HCT116 (cell line): ENCODE measurements around the gene PRKCD. TPM values are rescaled to one million over a fixed set of nuclear protein-coding genes. Genes with fewer than 3 reads are reported as not detected.

ENCODE experiments used
- ATAC-seq: fragments of 200-7000 bp; cut with Tn5 transposase; 2 replicates; pipeline ENCODE4 v1.9.1; 2020; ENCODE audit warnings: mild to moderate bottlenecking, moderate library complexity
- BruUV-seq: library from RNA; stranded (reverse); fragments of 400-500 nt; replicated peaks from 2 replicates; lab custom pipeline; 2021; lab: Mats Ljungman, UMichigan
- CTCF ChIA-PET: fragments of 300-600 bp; sonication (Branson Sonifier 250); formaldehyde crosslinking; loops from one replicate; lab custom pipeline; 2021; ENCODE audit warnings: antibody characterized with exemption; lab: Charles Lee
- POLR2A ChIA-PET: fragments of 300-600, 350-600 bp; sonication (Branson Sonifier 250); formaldehyde crosslinking; loops from one replicate; lab custom pipeline; 2021; ENCODE audit warnings: antibody characterized with exemption; lab: Charles Lee
- RAD21 ChIA-PET, 2 experiments: fragments of 300-600 bp; sonication (Branson Sonifier 250); formaldehyde crosslinking; loops; one replicate each; lab custom pipeline; 2023; ENCODE audit warnings: low total read pairs in 2 of 2; ENCODE audit not compliant: uncharacterized antibody in 2 of 2, unreplicated experiment in 2 of 2, low non-redundant PET in 1 of 2; lab: Charles Lee
- DNase-seq: peaks from one replicate; pipeline ENCODE4 v3.0.0-alpha.2; 2010; ENCODE audit warnings: low read depth, low spot score
- H2AFZ ChIP-seq: fragments of 200-600 bp; shearing (Covaris generic), sonication (generic); 2 replicates; pipeline ENCODE4 v1.6.1; 2017; ENCODE audit warnings: low read depth, mixed run types, mixed read lengths, antibody characterized with exemption, low read length; ENCODE audit not compliant: poor library complexity, severe bottlenecking
- H3K27ac ChIP-seq: 2 replicates; pipeline ENCODE4 v1.5.1; 2012; ENCODE audit warnings: low read depth, low read length
- H3K27me3 ChIP-seq: fragments of 200-600 bp; sonication (generic); 2 replicates; pipeline ENCODE4 v1.6.1; 2016; ENCODE audit warnings: mixed run types, low read length, mixed read lengths; ENCODE audit not compliant: insufficient read depth
- H3K36me3 ChIP-seq, 2 experiments: fragments of 200-500 bp in 1 of 2; fragments of 200-600 bp in 1 of 2; sonication (Bioruptor generic) in 1 of 2; sonication (generic) in 1 of 2; 2 replicates each; pipeline versions ENCODE4 v1.5.1 to v1.6.1; 2014 to 2016; ENCODE audit warnings: low read length in 2 of 2, inconsistent platforms in 1 of 2, mixed read lengths in 1 of 2, mixed run types in 1 of 2; ENCODE audit not compliant: insufficient read depth in 2 of 2, control insufficient read depth in 1 of 2
- H3K4me1 ChIP-seq, 2 experiments: fragments of 200-600 bp in 1 of 2; sonication (generic) in 1 of 2; 2 replicates each; pipeline versions ENCODE4 v1.5.1 to v1.6.1; 2012 to 2017; ENCODE audit warnings: low read length in 2 of 2, inconsistent platforms in 1 of 2, mild to moderate bottlenecking in 1 of 2, mixed read lengths in 1 of 2, mixed run types in 1 of 2, moderate library complexity in 1 of 2; ENCODE audit not compliant: insufficient read depth in 2 of 2, control insufficient read depth in 1 of 2
- H3K4me2 ChIP-seq: fragments of 200-600 bp; sonication (generic); 2 replicates; pipeline ENCODE4 v1.6.1; 2017; ENCODE audit warnings: mixed run types, low read length, mixed read lengths
- H3K4me3 ChIP-seq, 2 experiments: fragments of 200-600 bp in 1 of 2; sonication (generic) in 1 of 2; replicated peaks in 1 of 2; 2 replicates each; pipeline ENCODE4 v1.5.1; 2011 to 2016; ENCODE audit warnings: low read length in 2 of 2, control low read depth in 1 of 2, low read depth in 1 of 2, mild to moderate bottlenecking in 1 of 2, mixed read lengths in 1 of 2, mixed run types in 1 of 2
- H3K79me2 ChIP-seq: fragments of 200-600 bp; sonication (generic); 2 replicates; pipeline ENCODE4 v1.6.1; 2017; ENCODE audit warnings: mild to moderate bottlenecking, mixed run types, low read length, moderate library complexity, mixed read lengths; ENCODE audit not compliant: insufficient read depth
- H3K9ac ChIP-seq: fragments of 200-600 bp; sonication (generic); 2 replicates; pipeline ENCODE4 v1.6.1; 2016; ENCODE audit warnings: low read length, mixed read lengths
- H3K9me2 ChIP-seq: fragments of 200-600 bp; sonication (generic), shearing (Covaris generic); 2 replicates; pipeline ENCODE4 v1.6.1; 2017; ENCODE audit warnings: mixed run types, mild to moderate bottlenecking, moderate library complexity; ENCODE audit not compliant: insufficient read depth
- H3K9me3 ChIP-seq, 2 experiments: fragments of 200-500 bp in 1 of 2; fragments of 200-600 bp in 1 of 2; sonication (Bioruptor generic) in 1 of 2; sonication (generic) in 1 of 2; 2 replicates each; pipeline ENCODE4 v1.6.1; 2014 to 2017; ENCODE audit warnings: low read length in 2 of 2, mixed read lengths in 2 of 2, inconsistent platforms in 1 of 2, low read depth in 1 of 2, mild to moderate bottlenecking in 1 of 2, mixed run types in 1 of 2, moderate library complexity in 1 of 2; ENCODE audit not compliant: control insufficient read depth in 1 of 2, insufficient read depth in 1 of 2
- H4K20me1 ChIP-seq: fragments of 200-600 bp; sonication (generic), shearing (Covaris generic); 2 replicates; pipeline ENCODE4 v1.6.1; 2017; ENCODE audit warnings: mixed run types, mild to moderate bottlenecking, moderate library complexity; ENCODE audit not compliant: insufficient read depth
- ATF3 ChIP-seq: IDR thresholded peaks from 2 replicates; pipeline ENCODE4 v1.6.1; 2012
- CBX3 ChIP-seq: IDR thresholded peaks from 2 replicates; pipeline ENCODE4 v1.6.1; 2012; ENCODE audit warnings: low read depth
- CEBPB ChIP-seq: IDR thresholded peaks from 2 replicates; pipeline ENCODE4 v1.6.1; 2012; ENCODE audit warnings: low read depth
- CTCF ChIP-seq, 3 experiments: fragments of 200-600 bp in 1 of 3; sonication (generic) in 1 of 3; IDR thresholded peaks in 2 of 3; conservative IDR thresholded peaks in 1 of 3; 2 replicates each; pipeline ENCODE4 v1.5.1; 2012 to 2017; ENCODE audit warnings: low read depth in 2 of 3, low read length in 2 of 3, antibody characterized with exemption in 1 of 3, borderline replicate concordance in 1 of 3, control low read depth in 1 of 3, mild to moderate bottlenecking in 1 of 3, mixed read lengths in 1 of 3, mixed run types in 1 of 3, moderate library complexity in 1 of 3; ENCODE audit not compliant: insufficient read depth in 1 of 3
- EGR1 ChIP-seq: IDR thresholded peaks from 2 replicates; pipeline ENCODE4 v1.6.1; 2012; ENCODE audit warnings: low read depth
- ELF1 ChIP-seq: IDR thresholded peaks from 2 replicates; pipeline ENCODE4 v1.6.1; 2012; ENCODE audit warnings: low read depth, borderline replicate concordance
- EZH2 ChIP-seq: fragments of 200-600 bp; sonication (generic); IDR thresholded peaks from 2 replicates; pipeline ENCODE4 v1.6.1; 2017; ENCODE audit warnings: antibody characterized with exemption, mixed run types
- EZH2phosphoT487 ChIP-seq: fragments of 200-600 bp; IDR thresholded peaks from 2 replicates; pipeline ENCODE4 v1.6.1; 2018; ENCODE audit warnings: antibody characterized with exemption, borderline replicate concordance
- JUND ChIP-seq: IDR thresholded peaks from 2 replicates; pipeline ENCODE4 v1.6.1; 2012
- MAX ChIP-seq: IDR thresholded peaks from 2 replicates; pipeline ENCODE4 v1.6.1; 2012
- POLR2A ChIP-seq: IDR thresholded peaks from 2 replicates; pipeline ENCODE4 v1.7.0; 2011; ENCODE audit warnings: borderline replicate concordance; ENCODE audit not compliant: insufficient read depth, insufficient read length; ENCODE audit errors: extremely low read depth
- POLR2AphosphoS5 ChIP-seq: IDR thresholded peaks from 2 replicates; pipeline ENCODE4 v1.6.1; 2011; ENCODE audit warnings: mild to moderate bottlenecking, low read depth, low read length, moderate library complexity
- RAD21 ChIP-seq: IDR thresholded peaks from 2 replicates; pipeline ENCODE4 v1.6.1; 2012; ENCODE audit warnings: low read depth, mild to moderate bottlenecking
- REST ChIP-seq: IDR thresholded peaks from 2 replicates; pipeline ENCODE4 v1.6.1; 2012; ENCODE audit warnings: low read depth
- SP1 ChIP-seq: IDR thresholded peaks from 2 replicates; pipeline ENCODE4 v1.6.1; 2012; ENCODE audit warnings: low read depth
- SRF ChIP-seq: IDR thresholded peaks from 2 replicates; pipeline ENCODE4 v1.6.1; 2012; ENCODE audit warnings: low read depth
- TCF7L2 ChIP-seq: IDR thresholded peaks from 2 replicates; pipeline ENCODE4 v1.7.0; 2011; ENCODE audit warnings: borderline replicate concordance, inconsistent platforms; ENCODE audit not compliant: insufficient read depth, insufficient read length; ENCODE audit errors: extremely low read depth
- YY1 ChIP-seq: IDR thresholded peaks from 2 replicates; pipeline ENCODE4 v1.6.1; 2011; ENCODE audit warnings: low read length, low read depth, moderate library complexity, mild to moderate bottlenecking; ENCODE audit not compliant: insufficient replicate concordance; ENCODE audit errors: extremely low read depth
- ZBTB33 ChIP-seq: IDR thresholded peaks from 2 replicates; pipeline ENCODE4 v1.6.1; 2011; ENCODE audit warnings: mild to moderate bottlenecking, low read length, moderate library complexity; ENCODE audit not compliant: insufficient replicate concordance; ENCODE audit errors: extremely low read depth
- ZFX ChIP-seq: fragments of 450-650 bp; IDR thresholded peaks from 2 replicates; pipeline ENCODE4 v1.6.1; 2017
- intact Hi-C: fragments of 100-400 bp; cut with micrococcal nuclease; formaldehyde crosslinking; loops from 2 replicates; pipeline ENCODE4 v1.10.0; 2022
- total RNA-seq: library from RNA; stranded (reverse); gene quantifications from one replicate; pipeline ENCODE4 v1.2.1, GENCODE V29; 2021; ENCODE audit not compliant: unreplicated experiment

The PRKCD gene
- total RNA-seq, 1 experiment from 2014 or later, result 34.4 TPM

- H3K36me3 ChIP-seq, result peaks cover 2 to 12% of the 10 kb centered on the region in 2 experiments
- POLR2A ChIA-PET, result no interaction called here
These were observed 29.6 kb downstream of the PRKCD start for GRCh38 chr3:53190659-53191058.

More at GRCh38 chr3:53190659-53191058, 29.6 kb downstream of the PRKCD start:
- H2AFZ ChIP-seq, result no peak overlapping the region
- no peak overlapping the region for H3K4me2 ChIP-seq
- H3K9me3 ChIP-seq, result no peaks in the 10 kb centered on the region
- ChIA-PET RAD21 (no interaction called here), CTCF (interaction anchor here (1.1 kb wide), 1 partner anchor 80 kb away, joined by 3 read pairs; no protein-coding TSS in a partner anchor)
- H3K27ac ChIP-seq, result no peak overlapping the region
- no peaks in the 10 kb centered on the region for H3K27me3 ChIP-seq
- H3K9me2 ChIP-seq, result no peaks in the 10 kb centered on the region
- no peak overlapping the region for H3K9ac ChIP-seq
- H3K79me2 ChIP-seq, result no peaks in the 10 kb centered on the region
- no peak for ATAC-seq
- H4K20me1 ChIP-seq, result no peaks in the 10 kb centered on the region
- H3K4me3 ChIP-seq, result no peak overlapping the region
- DNase-seq, result no peak
- peaks cover 5 to 22% of the 10 kb centered on the region in 2 experiments; a peak in 3 of 4 replicates for H3K4me1 ChIP-seq
- no TSS peak for BruUV-seq
- TF ChIP-seq YY1 (no peak), JUND (no peak), POLR2AphosphoS5 (no peak), ZBTB33 (no peak), ATF3 (no peak), CTCF (IDR thresholded peaks at IDR 0.05 in 2 of 3, conservative IDR thresholded peaks at IDR 0.05 in 1 of 3; ENCODE audit: borderline replicate concordance in 1 of 3, insufficient read depth in 1 of 3, low read depth in 2 of 3, low read length in 2 of 3) (no peak), EZH2phosphoT487 (no peak), RAD21 (no peak), MAX (no peak), EZH2 (no peak), SRF (no peak), ZFX (no peak), TCF7L2 (no peak), CEBPB (no peak), POLR2A (no peak), ELF1 (no peak), EGR1 (no peak), REST (no peak), SP1 (no peak), CBX3 (no peak)
- intact Hi-C loops, result no loop called here
